HepG2 (cell line): ENCODE measurements around the gene SAP25. TPM values are rescaled to one million over a fixed set of nuclear protein-coding genes. Genes with fewer than 3 reads are reported as not detected.

Experiments used
- CSRNP1 ChIP-seq: sonication (generic); formaldehyde crosslinking; IDR thresholded peaks from 2 replicates; pipeline ENCODE4 v1.8.1; 2023; ENCODE audit warnings: mild to moderate bottlenecking, missing genetic modification reagents
- EZH2 ChIP-seq: conservative IDR thresholded peaks from 2 replicates; pipeline ENCODE4 v1.6.1; 2012; ENCODE audit warnings: mild to moderate bottlenecking, low read depth, low read length, moderate library complexity
- HCFC1 ChIP-seq: fragments of 150-350 bp; IDR thresholded peaks from 2 replicates; pipeline ENCODE4 v1.6.1; 2014; ENCODE audit warnings: low read depth, low read length
- HNRNPLL ChIP-seq: fragments of 200-400 bp; formaldehyde crosslinking; IDR thresholded peaks from 2 replicates; pipeline ENCODE4 v1.6.1; 2017; ENCODE audit warnings: mild to moderate bottlenecking, low read depth, low read length; ENCODE audit not compliant: poor library complexity, severe bottlenecking
- HOXA3 ChIP-seq: sonication (generic); formaldehyde crosslinking; IDR thresholded peaks from 2 replicates; pipeline ENCODE4 v1.5.0; 2020; ENCODE audit warnings: missing genetic modification reagents
- IKZF4 ChIP-seq: sonication (generic); formaldehyde crosslinking; IDR thresholded peaks from 2 replicates; pipeline ENCODE4 v1.5.1; 2020; ENCODE audit warnings: borderline replicate concordance, mild to moderate bottlenecking, low read depth, missing genetic modification reagents; ENCODE audit errors: not compliant biosample characterization
- KAT8 ChIP-seq: IDR thresholded peaks from 2 replicates; pipeline ENCODE4 v1.6.1; 2016; ENCODE audit warnings: missing genetic modification reagents, missing compliant biosample characterization
- MNT ChIP-seq: fragments of 450-650 bp; IDR thresholded peaks from 2 replicates; pipeline ENCODE4 v1.6.1; 2016
- PBX3 ChIP-seq: sonication (generic); formaldehyde crosslinking; IDR thresholded peaks from 2 replicates; pipeline ENCODE4 v1.8.1; 2023; ENCODE audit warnings: missing genetic modification reagents, inconsistent platforms, borderline replicate concordance
- RELA ChIP-seq: sonication (generic); formaldehyde crosslinking; IDR thresholded peaks from 2 replicates; pipeline ENCODE4 v1.4.0; 2020; ENCODE audit warnings: missing genetic modification reagents
- RXRA ChIP-seq: sonication (generic); formaldehyde crosslinking; IDR thresholded peaks from 2 replicates; pipeline ENCODE4 v1.5.1; 2020; ENCODE audit warnings: missing genetic modification reagents
- TEAD3 ChIP-seq: optimal IDR thresholded peaks from 2 replicates; pipeline ENCODE3; 2016; ENCODE audit warnings: borderline replicate concordance
- TGIF2 ChIP-seq: IDR thresholded peaks from 2 replicates; pipeline ENCODE4 v1.6.1; 2016; ENCODE audit warnings: control low read depth, missing compliant biosample characterization
- THAP11 ChIP-seq: IDR thresholded peaks from 2 replicates; pipeline ENCODE4 v1.6.1; 2016; ENCODE audit warnings: missing biosample characterization, missing genetic modification reagents
- ZEB1 ChIP-seq: IDR thresholded peaks from 2 replicates; pipeline ENCODE4 v1.6.1; 2012; ENCODE audit warnings: mild to moderate bottlenecking, low read depth, inconsistent platforms; ENCODE audit not compliant: insufficient replicate concordance
- ZMYM4 ChIP-seq: sonication (generic); formaldehyde crosslinking; IDR thresholded peaks from 2 replicates; pipeline ENCODE4 v1.8.1; 2023; ENCODE audit warnings: mild to moderate bottlenecking, missing genetic modification reagents
- ZNF264 ChIP-seq: sonication (generic); formaldehyde crosslinking; IDR thresholded peaks from 2 replicates; pipeline ENCODE4 v1.4.0; 2020; ENCODE audit warnings: missing genetic modification reagents
- ZNF501 ChIP-seq: sonication (generic); formaldehyde crosslinking; IDR thresholded peaks from 2 replicates; pipeline ENCODE4 v1.5.1; 2020; ENCODE audit warnings: mild to moderate bottlenecking, moderate library complexity, missing genetic modification reagents
- ZNF547 ChIP-seq: sonication (generic); formaldehyde crosslinking; IDR thresholded peaks from 2 replicates; pipeline ENCODE4 v1.5.1; 2020; ENCODE audit warnings: mild to moderate bottlenecking, missing genetic modification reagents
- ZNF574 ChIP-seq: sonication (generic); formaldehyde crosslinking; IDR thresholded peaks from 2 replicates; pipeline ENCODE4 v1.4.0; 2020; ENCODE audit warnings: missing genetic modification reagents
- ZNF670 ChIP-seq: sonication (generic); formaldehyde crosslinking; IDR thresholded peaks from 2 replicates; pipeline ENCODE4 v1.8.0; 2022; ENCODE audit warnings: mild to moderate bottlenecking, missing genetic modification reagents, borderline replicate concordance
- ZNF781 ChIP-seq: sonication (generic); formaldehyde crosslinking; IDR thresholded peaks from 2 replicates; pipeline ENCODE4 v1.5.1; 2020; ENCODE audit warnings: borderline replicate concordance, mild to moderate bottlenecking, missing genetic modification reagents; ENCODE audit errors: not compliant biosample characterization
- ZSCAN25 ChIP-seq: sonication (generic); formaldehyde crosslinking; IDR thresholded peaks from 2 replicates; pipeline ENCODE4 v1.8.0; 2022; ENCODE audit warnings: mild to moderate bottlenecking, missing genetic modification reagents
- polyA plus RNA-seq, 8 experiments: library from polyadenylated mRNA; depleted of rRNA in 3 of 8; stranded (reverse) in 7 of 8; unstranded in 1 of 8; fragments of >200 nt; fragmentation: Illumina TruSeq in 4 of 8; extraction: Trizol in 4 of 8; gene quantifications; 2 replicates each; pipeline versions ENCODE4 v1.2.1 to v1.2.3, GENCODE V29; 2011 to 2016; ENCODE audit warnings: low read depth in 4 of 8, missing spikeins in 1 of 8, mixed read lengths in 1 of 8; ENCODE audit not compliant: insufficient read depth in 1 of 8
- total RNA-seq, 5 experiments: library from RNA; depleted of rRNA; stranded (reverse); fragments of >200 nt; fragmentation: Illumina TruSeq; extraction: Trizol; gene quantifications; 2 replicates each; pipeline ENCODE4 v1.2.3, GENCODE V29; 2016; ENCODE audit warnings: low read depth in 1 of 5

SAP25 gene
- total and polyA plus RNA-seq, 2 of the 13 experiments (the other 11 are each of a cell fraction or from before 2014, with no cell fraction given), result 0.15 to 0.20 TPM

- TF ChIP-seq RELA (CRISPR knock-in tag) (peak; percentile 59; the same call in 1 of the 2 replicates), ZNF781 (CRISPR knock-in tag) (no peak), ZNF547 (CRISPR knock-in tag) (peak; percentile 23; the same call in 1 of the 2 replicates), IKZF4 (CRISPR knock-in tag) (no peak), THAP11 (peak; percentile 64), PBX3 (no peak), ZNF264 (CRISPR knock-in tag) (0 out of 2 replicates have a peak, but pooled peaks have one; percentile 15), RXRA (CRISPR knock-in tag) (no peak), ZMYM4 (CRISPR knock-in tag) (peak; percentile 50), TGIF2 (CRISPR knock-in tag) (0 out of 2 replicates have a peak, but pooled peaks have one; percentile 41), ZNF501 (CRISPR knock-in tag) (peak; percentile 64), ZEB1 (no peak), KAT8 (peak; percentile 75), HCFC1 (peak; percentile 36; the same call in 1 of the 2 replicates), EZH2 (no peak), TEAD3 (peak; percentile 7), ZNF574 (CRISPR knock-in tag) (peak; percentile 31; the same call in 1 of the 2 replicates), CSRNP1 (CRISPR knock-in tag) (0 out of 2 replicates have a peak, but pooled peaks have one; percentile 12), HNRNPLL (peak; percentile 54), ZSCAN25 (CRISPR knock-in tag) (peak; percentile 33; the same call in 1 of the 2 replicates), HOXA3 (CRISPR knock-in tag) (peak; percentile 46), ZNF670 (CRISPR knock-in tag) (peak; percentile 56; the same call in 1 of the 2 replicates), MNT (peak; percentile 2; the same call in 1 of the 2 replicates)
Observed at GRCh38 chr7:100611983-100612729, 38.5 kb upstream of the SAP25 start, which contains the start of gene MOSPD3 (continued).
